T-helper 17 cell (primary cell): Measurements from ENCODE around the gene PRKCE. TPM values are rescaled to one million over a fixed set of nuclear protein-coding genes. Genes with fewer than 3 reads are reported as not detected.
"Not testable (repeated sequence)": the region's sequence is repeated elsewhere in the genome, so short reads cannot be mapped to it uniquely, and the experiment has no call there.

Experiments used
- ATAC-seq: fragments of 150-1000 bp; cut with Tn5 transposase; 2 replicates; pipeline ENCODE4 v1.10.0; 2021; ENCODE audit warnings: mild to moderate bottlenecking, moderate library complexity
- DNase-seq, 3 donors: peaks; one replicate each; pipeline versions ENCODE4 v3.0.0 to v3.0.0-alpha.2; 2020 to 2021
- H3K9me3 ChIP-seq: one replicate; pipeline ENCODE4 v1.7.0; 2013; ENCODE audit warnings: low read length, mild to moderate bottlenecking; ENCODE audit not compliant: control insufficient read depth, poor library complexity, severe bottlenecking
- H3K27ac Mint-ChIP-seq: one replicate; pipeline ENCODE4 v1.8.0; 2022; ENCODE audit warnings: mild to moderate bottlenecking, moderate library complexity, mixed read lengths
- H3K27me3 Mint-ChIP-seq: one replicate; pipeline ENCODE4 v1.8.0; 2022; ENCODE audit warnings: mixed read lengths
- H3K36me3 Mint-ChIP-seq: one replicate; pipeline ENCODE4 v1.8.0; 2022; ENCODE audit warnings: low read depth, mixed read lengths
- H3K4me1 Mint-ChIP-seq: one replicate; pipeline ENCODE4 v1.8.0; 2022; ENCODE audit warnings: mild to moderate bottlenecking, mixed read lengths
- H3K4me3 Mint-ChIP-seq: one replicate; pipeline ENCODE4 v1.8.0; 2022; ENCODE audit warnings: mild to moderate bottlenecking, moderate library complexity, mixed read lengths
- total RNA-seq, 4 donors: library from RNA in 2 of 4; stranded (reverse) in 2 of 4; gene quantifications; one replicate each; pipeline ENCODE4 v1.2.3 and lab custom pipeline; 2022 to 2026

Gene PRKCE
- total RNA-seq, 2 donors from 2014 or later = 17.6 to 23.7 TPM

DNA sequence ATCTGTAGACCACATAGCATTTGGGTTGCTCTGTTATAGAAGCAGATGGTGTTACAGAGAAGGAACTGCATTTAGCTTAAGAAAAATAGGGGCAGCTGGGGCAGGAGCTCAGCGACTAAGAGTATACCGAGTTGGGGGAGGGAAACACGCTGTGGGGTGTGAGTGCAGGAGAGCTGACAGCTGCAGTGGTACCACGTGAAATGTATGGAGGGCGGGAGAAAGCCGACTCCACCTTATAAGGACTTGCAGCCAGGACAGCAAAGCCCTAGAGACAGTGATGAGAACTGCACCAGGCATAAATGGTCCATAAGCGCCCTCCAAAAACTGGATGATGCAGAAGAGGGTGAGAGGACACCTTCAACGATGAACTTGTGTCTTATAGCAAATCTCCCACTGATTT lies 237.6 kb downstream of the PRKCE start:
- H3K4me3 Mint-ChIP-seq = no peak overlapping the region
- H3K36me3 Mint-ChIP-seq = no peaks in the 10 kb centered on the region
- ATAC-seq = peak; percentile 80
- H3K4me1 Mint-ChIP-seq = peaks cover 21% of the 10 kb centered on the region
- H3K27ac Mint-ChIP-seq = no peak overlapping the region
- H3K9me3 ChIP-seq = no peaks in the 10 kb centered on the region
- no peak for DNase-seq
- no peaks in the 10 kb centered on the region for H3K27me3 Mint-ChIP-seq

DNA sequence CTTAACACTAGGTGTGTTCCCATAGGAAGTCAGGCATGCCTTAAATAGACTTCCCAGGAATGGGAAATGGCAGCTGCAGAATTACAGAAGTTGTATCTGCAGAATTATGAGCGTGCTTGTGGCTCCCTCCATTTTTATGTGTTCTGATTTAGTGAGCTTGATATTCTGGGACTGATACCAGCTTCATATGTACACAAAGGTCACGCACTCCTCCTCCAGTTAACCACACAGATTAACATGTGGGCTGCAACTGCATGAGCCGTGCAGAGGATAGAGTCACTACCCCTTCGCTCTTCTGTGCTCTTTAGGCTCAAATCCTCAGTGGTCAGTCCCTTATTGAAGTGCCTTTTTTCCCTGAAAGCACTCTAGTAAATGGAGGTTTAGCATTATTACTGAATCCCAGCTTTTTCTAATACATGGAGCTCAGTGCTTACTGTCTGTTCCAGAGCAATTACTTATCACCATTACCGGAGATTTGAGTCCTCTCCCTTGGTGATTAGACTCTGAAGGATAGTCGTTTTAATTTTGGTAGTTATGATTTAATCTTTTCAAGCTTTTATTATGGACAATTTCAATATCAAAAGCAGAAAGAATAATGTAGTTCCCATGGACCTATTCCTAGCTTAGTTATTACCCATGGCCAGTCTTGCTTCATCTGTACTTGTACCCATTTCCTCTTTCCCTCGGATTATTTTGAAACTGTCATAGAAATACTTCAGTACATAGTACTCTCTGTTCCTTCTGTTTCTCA lies 238.3 kb downstream of the PRKCE start:
- ATAC-seq (no peak), DNase-seq (no peak)
- H3K27ac Mint-ChIP-seq = no peak overlapping the region
- H3K27me3 Mint-ChIP-seq = no peaks in the 10 kb centered on the region
- peaks cover 21% of the 10 kb centered on the region for H3K4me1 Mint-ChIP-seq
- no peak overlapping the region for H3K4me3 Mint-ChIP-seq
- H3K9me3 ChIP-seq = no peaks in the 10 kb centered on the region
- no peaks in the 10 kb centered on the region for H3K36me3 Mint-ChIP-seq

DNA sequence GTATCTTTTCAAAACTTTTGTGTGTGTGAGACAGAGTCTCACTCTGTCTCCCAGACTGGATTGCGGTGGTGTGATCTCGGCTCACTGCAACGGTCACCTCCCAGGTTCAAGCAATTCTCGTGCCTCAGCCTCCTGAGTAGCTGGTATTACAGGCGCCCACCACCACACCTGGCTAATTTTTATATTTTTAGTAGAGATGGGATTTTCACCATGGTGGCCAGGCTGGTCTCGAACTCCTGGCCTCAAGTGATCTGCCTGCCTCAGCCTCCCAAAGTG lies 238.8 kb downstream of the PRKCE start:
- peaks cover 21% of the 10 kb centered on the region for H3K4me1 Mint-ChIP-seq
- H3K4me3 Mint-ChIP-seq, ATAC-seq: not testable (repeated sequence)

DNA sequence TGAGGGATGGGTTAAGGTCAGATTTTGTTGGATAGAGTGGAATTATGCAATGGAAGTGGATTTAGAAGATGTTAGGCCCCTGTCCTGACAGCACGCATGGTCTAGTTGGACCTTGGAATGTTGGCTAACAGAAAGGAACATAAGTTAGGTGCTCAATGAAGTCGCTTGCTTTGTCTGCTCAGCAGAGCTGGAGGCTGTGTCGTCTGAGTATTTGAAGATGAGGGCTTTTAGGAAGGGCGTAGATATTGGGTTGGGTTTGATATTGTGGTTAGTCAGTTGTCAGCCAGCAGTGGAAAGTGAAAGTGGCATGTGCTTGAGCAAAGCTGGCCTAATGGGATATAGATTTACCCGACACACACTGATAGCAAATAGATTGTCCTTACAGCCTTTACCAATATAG lies 239.3 kb downstream of the PRKCE start:
- ATAC-seq (no peak), DNase-seq (no peak)
- Mint-ChIP-seq H3K4me3 (no peak overlapping the region), H3K27me3 (no peaks in the 10 kb centered on the region), H3K36me3 (no peaks in the 10 kb centered on the region), H3K4me1 (peaks cover 25% of the 10 kb centered on the region), H3K27ac (no peak overlapping the region)
- H3K9me3 ChIP-seq = no peaks in the 10 kb centered on the region

More for the DNA sequence above, 238.8 kb downstream of the PRKCE start:
- H3K36me3 Mint-ChIP-seq, DNase-seq, H3K9me3 ChIP-seq, H3K27me3 Mint-ChIP-seq, H3K27ac Mint-ChIP-seq: not testable (repeated sequence)

DNA sequence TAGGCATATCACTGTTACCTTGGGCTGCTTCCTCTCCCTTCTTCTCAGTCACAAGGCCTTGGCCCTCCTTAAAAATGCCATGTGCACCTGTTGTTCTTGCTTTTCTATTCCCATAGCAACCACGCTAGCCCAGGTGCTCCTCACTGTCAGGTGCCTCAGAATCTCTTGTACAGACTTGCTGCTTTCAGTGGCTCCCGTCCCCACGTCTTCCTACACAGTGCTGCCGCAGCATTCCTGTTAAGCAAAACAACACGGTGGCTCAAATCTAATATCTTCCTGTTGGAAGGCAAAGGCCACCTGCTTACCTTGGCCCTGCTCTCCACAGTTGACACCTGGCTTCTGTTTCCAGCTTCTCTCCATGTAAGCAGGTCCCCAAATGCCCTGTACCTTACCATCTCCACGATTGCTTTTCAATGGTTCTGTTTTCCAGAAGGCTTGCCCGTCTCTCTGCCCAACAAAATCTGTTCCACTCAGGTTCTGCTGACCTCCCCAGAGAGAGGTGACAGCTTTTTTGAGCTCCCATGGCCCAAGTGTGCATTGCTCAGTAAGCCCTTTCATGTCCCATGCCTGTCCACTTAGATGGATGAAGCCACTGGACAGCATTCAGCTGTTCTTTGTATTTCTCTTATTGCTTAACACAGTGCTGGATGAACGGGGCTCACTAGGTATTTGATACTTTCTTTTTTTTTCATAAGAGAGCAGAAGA lies 240.4 kb downstream of the PRKCE start:
- Mint-ChIP-seq H3K27ac (peak overlapping the region; percentile 34), H3K27me3 (no peaks in the 10 kb centered on the region), H3K4me1 (peaks cover 25% of the 10 kb centered on the region), H3K36me3 (no peaks in the 10 kb centered on the region), H3K4me3 (no peak overlapping the region)
- ATAC-seq = no peak
- H3K9me3 ChIP-seq = no peaks in the 10 kb centered on the region
- no peak for DNase-seq

DNA sequence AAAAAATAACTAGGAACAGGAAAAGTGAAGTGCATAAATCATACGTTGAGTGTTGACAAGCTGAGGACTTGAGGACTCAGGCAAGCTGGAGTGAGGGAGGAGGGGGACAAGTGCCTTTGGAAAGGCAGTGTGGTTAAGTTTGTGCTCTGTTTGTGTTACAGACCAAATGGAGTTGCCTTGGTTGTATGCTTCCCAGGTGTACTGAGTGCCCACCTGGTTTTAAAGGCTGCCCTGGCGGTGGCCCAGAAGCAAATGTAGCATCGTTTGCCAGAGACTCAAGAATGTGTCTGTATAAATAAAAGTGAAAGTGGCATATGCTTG lies 240.9 kb downstream of the PRKCE start:
- Mint-ChIP-seq H3K36me3 (no peaks in the 10 kb centered on the region), H3K27me3 (no peaks in the 10 kb centered on the region), H3K4me1 (peaks cover 23% of the 10 kb centered on the region), H3K27ac (peak overlapping the region; percentile 34), H3K4me3 (no peak overlapping the region)
- no peak for ATAC-seq
- DNase-seq = no peak
- H3K9me3 ChIP-seq = no peaks in the 10 kb centered on the region

DNA sequence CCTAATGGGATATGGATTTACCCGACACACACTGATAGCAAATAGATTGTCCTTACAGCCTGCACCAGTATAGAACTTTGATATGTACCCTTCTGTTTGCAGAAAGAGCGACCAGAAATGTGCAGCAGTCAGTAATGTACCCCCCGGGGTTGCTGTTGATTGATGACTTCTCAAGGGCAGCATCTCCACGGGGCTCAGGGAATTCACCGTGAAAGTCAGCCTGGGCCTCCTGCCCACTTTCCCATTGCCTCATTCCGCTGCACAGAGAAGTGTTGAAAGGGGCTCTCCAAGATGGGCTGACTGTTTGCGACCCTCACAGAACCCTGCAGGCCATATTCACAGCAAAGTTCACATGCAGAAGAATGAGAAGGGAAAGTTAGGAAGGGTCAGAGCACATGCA lies 241.3 kb downstream of the PRKCE start:
- H3K9me3 ChIP-seq = no peaks in the 10 kb centered on the region
- Mint-ChIP-seq H3K4me1 (peaks cover 22% of the 10 kb centered on the region), H3K4me3 (no peak overlapping the region), H3K36me3 (no peaks in the 10 kb centered on the region), H3K27ac (no peak overlapping the region), H3K27me3 (no peaks in the 10 kb centered on the region)
- no peak for ATAC-seq
- no peak for DNase-seq

DNA sequence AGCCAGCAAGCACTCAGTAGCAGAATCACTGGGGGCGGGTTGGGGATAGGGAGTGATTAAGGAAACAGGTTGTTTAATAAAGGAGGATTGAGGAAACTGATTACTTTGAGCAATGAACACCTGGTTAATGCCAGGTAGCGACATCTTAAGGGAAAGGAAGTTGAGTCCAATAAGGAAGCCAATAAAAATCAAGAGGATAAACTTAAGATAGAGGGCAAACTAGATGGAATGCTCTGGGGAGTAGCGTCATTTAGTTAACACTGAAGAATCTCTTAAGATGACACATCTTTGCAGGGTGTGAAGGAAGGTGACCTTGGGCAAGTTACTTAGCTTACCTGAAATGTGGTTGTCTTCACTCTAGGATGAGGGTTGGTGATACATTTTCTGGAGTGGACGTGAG lies 242.7 kb downstream of the PRKCE start:
- Mint-ChIP-seq H3K4me3 (no peak overlapping the region), H3K36me3 (no peaks in the 10 kb centered on the region), H3K4me1 (peaks cover 18% of the 10 kb centered on the region), H3K27me3 (no peaks in the 10 kb centered on the region), H3K27ac (no peak overlapping the region)
- H3K9me3 ChIP-seq = no peaks in the 10 kb centered on the region
- ATAC-seq (no peak), DNase-seq (no peak)

DNA sequence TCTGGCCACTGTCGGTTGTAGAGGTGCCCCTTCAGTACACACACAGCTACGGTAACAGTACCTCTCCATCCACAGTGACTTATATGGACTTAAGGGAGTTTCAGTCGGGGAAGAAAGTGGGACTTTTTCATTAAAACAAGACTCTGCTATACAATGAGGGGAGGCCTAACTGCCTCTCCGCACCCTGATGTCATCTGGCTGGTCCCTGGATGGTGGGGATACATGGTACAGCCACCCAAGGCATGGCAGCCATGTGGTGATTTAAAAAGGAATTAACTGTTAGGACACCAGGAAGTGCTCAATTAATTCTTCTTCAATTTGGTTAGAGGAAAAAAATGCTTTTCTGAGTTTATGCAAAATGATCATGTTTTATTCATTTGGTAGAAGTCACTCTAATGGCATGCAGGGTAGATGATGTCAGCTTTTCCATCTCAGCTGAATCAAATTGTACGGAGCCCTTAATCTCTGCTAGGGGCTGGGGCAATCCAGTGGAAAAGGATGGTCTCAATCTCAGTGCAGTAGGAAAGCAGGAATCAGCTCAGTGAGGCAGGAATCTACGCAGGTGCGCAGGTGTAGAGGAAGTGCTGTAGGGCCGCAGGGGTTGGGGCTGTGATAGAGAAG lies 243.9 kb downstream of the PRKCE start:
- Mint-ChIP-seq H3K36me3 (peaks cover under 1% of the 10 kb centered on the region), H3K4me3 (no peak overlapping the region), H3K4me1 (peaks cover 19% of the 10 kb centered on the region), H3K27me3 (no peaks in the 10 kb centered on the region), H3K27ac (no peak overlapping the region)
- DNase-seq (no peak), ATAC-seq (no peak)
- H3K9me3 ChIP-seq = no peaks in the 10 kb centered on the region

DNA sequence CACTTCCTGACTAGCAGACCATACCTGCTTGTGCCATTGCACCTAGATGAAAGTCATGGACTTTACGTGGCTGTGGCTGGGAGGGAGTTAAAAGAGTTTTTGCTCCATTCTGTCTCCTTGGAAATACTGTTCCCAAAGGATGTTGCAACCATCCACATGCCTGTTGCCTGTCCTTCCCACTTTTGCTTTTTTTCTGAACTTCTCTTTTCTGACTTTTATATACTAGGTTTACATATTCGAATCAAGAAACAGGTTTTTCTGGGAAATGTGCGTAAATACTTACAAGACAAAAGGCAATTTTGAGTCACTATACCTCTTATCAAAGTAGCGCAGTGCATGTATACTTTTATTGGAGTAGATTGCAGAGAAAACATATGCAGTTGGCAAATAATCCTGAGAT lies 244.8 kb downstream of the PRKCE start:
- no peak for ATAC-seq
- Mint-ChIP-seq H3K4me1 (peaks cover 14% of the 10 kb centered on the region), H3K36me3 (peaks cover 2% of the 10 kb centered on the region)

DNA sequence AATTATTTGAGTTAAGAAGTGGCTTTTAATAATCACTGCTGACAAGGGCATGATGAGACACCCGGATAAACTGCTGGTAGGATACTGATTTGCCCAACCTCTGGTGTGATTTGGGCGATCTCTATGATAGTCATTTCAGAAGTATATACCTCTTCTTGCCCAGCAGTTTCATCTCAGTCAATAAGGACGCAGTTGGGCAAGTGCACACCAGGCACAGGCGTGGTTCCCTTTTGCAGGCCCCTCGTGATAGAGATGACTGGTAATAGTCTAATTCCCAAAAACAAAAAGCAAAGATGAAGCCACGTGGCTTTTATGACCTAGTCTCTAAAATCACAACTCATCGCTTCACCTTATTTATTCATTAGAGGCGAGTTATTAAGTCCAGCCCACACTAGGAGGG lies 246.4 kb downstream of the PRKCE start:
- no peaks in the 10 kb centered on the region for H3K9me3 ChIP-seq

More for the DNA sequence above, 244.8 kb downstream of the PRKCE start:
- no peak overlapping the region for H3K4me3 Mint-ChIP-seq
- H3K27ac Mint-ChIP-seq = no peak overlapping the region
- DNase-seq = no peak
- H3K27me3 Mint-ChIP-seq = no peaks in the 10 kb centered on the region
- no peaks in the 10 kb centered on the region for H3K9me3 ChIP-seq

DNA sequence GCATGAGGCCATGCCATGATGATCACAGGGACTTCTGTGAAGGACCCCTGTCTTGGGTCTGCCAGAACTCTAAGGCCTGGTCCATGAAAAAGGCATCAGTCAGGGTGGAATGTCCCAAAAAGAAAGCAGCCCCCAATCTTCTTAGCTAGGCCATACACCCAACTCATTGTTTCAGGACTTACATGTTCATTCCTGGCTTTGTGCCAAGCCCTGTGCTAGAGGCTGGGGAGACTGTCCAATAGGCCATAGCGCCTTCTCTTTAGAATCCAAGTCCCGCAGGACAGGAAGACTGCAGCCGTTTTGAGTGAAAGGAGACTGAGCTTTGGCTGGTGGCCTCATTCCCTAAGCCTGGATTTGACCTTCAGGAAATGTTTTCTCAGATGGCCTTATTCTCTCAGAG lies 247.3 kb downstream of the PRKCE start:
- H3K9me3 ChIP-seq = no peaks in the 10 kb centered on the region
- no peak for ATAC-seq
- no peak for DNase-seq
- H3K27ac Mint-ChIP-seq = no peak overlapping the region
- H3K36me3 Mint-ChIP-seq = peaks cover 2% of the 10 kb centered on the region
- peaks cover 7% of the 10 kb centered on the region for H3K4me1 Mint-ChIP-seq
- no peak overlapping the region for H3K4me3 Mint-ChIP-seq
- no peaks in the 10 kb centered on the region for H3K27me3 Mint-ChIP-seq

More for the DNA sequence above, 246.4 kb downstream of the PRKCE start:
- Mint-ChIP-seq H3K27me3 (no peaks in the 10 kb centered on the region), H3K27ac (no peak overlapping the region), H3K4me1 (peaks cover 7% of the 10 kb centered on the region), H3K4me3 (no peak overlapping the region), H3K36me3 (peaks cover 2% of the 10 kb centered on the region)
- no peak for DNase-seq
- no peak for ATAC-seq

DNA sequence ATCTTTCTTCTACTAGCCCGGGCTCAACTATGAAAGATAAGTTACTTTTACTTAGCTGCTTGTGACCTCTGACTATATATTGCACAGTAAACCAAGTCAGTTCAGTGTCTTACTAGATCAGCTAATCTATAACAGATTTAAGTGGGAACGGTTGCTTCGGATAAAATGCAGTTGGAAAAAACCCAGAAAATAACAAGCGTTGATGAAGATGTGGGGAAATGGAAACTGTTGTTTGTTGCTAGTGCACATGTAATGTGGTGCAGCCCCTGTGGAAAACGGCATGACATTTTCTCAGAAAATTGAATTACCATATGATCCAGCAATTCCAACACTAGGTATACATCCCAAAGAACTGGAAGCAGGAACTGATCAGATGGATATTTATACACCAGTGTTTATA lies 248.5 kb downstream of the PRKCE start:
- H3K27me3 Mint-ChIP-seq = no peaks in the 10 kb centered on the region
- H3K9me3 ChIP-seq = no peaks in the 10 kb centered on the region
- peaks cover 2% of the 10 kb centered on the region for H3K36me3 Mint-ChIP-seq
- no peak for ATAC-seq
- DNase-seq = no peak
- no peak overlapping the region for H3K27ac Mint-ChIP-seq
- H3K4me1 Mint-ChIP-seq = peaks cover 7% of the 10 kb centered on the region
- no peak overlapping the region for H3K4me3 Mint-ChIP-seq
